HG02798 (cell line): Measurements from ENCODE around the gene BRF1.
"Not testable (repeated sequence)": the region's sequence is repeated elsewhere in the genome, so short reads cannot be mapped to it uniquely, and the experiment has no call there.

ENCODE experiments used
- ATAC-seq: cut with Tn5 transposase; IDR thresholded peaks from one replicate; pipeline ENCODE4 v1.9.1; 2021; ENCODE audit warnings: mild to moderate bottlenecking; ENCODE audit not compliant: unreplicated experiment, poor library complexity

BRF1 gene

GRCh38 chr14:105294142-105294597 lies 6.6 kb downstream of the BRF1 start:
- ATAC-seq, result no peak

DNA sequence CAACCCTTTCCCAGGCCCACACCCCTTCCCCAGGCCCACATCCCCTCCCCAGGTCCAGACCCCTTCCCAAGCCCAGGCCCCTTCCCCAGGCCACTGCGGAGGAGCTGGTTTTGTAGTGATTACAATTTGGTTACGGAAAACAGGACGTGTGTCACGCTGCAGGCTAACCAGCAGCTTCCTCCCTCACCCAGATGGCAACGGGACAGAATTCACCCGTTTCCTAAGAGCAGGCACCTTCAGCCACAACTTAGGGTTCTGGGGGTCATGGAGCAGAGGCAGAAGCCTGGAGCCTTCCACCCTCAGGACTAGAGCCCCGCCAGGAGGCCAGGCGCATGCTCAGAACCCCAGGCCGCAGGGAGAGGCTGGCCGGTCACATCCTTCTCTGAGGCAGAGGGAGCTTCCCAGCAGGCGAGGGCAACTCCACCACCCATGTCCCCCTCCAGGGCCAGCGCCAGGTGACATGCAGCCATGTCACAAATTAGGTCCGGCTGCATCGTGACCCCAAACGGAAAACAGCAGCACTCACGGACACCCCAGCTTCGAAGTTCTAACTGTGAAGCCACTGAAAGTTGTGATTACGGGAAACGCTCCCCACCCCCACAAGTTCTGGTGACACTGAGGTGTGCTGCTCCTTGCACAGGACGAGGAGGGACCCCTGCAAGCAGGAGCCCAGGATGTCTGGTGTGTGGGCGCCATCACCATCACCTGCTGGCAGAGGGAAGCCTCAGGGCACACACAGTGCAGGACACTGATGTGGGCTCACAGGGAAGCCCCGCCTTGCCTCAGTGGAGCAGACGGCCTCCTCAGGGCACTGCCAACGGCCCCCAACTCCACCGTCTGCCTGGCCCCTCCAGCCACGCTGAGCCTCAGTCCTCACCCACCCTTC lies 7.7 kb downstream of the BRF1 start:
- ATAC-seq, result no peak

DNA sequence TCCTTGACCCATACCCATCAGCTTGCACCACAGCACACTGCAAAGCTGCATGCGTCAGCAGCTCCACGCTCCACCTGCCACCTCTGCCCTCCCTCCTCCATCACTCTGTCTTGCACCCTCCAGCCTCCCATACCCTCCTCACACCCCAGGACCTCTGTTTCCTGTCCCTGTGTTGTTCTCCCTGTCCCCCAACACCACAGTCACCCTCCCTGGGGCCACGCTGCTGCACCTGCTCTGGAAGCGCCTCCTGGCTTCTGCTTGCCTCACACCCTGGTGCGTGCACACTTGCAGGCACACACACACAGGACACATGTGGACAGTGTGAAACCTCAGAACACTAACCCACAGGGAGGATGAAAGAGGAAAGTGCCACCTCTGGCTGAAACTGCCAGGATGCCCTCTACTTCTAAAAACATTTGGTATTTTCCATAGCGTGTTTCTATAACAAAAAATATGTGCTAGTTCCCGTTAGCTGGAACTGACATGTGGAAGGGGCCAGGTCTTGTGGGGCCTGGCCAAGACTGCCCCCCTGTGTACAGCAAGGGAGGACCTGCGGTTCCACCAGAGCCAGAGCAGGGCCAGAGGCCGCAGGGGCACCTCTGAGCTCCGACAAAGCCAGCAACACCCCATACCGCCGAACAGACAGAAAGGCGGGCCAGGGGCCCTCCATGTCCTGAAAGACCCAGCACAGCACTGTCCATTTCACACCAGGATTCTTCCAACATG lies 10.0 kb downstream of the BRF1 start:
- ATAC-seq, result no peak

DNA sequence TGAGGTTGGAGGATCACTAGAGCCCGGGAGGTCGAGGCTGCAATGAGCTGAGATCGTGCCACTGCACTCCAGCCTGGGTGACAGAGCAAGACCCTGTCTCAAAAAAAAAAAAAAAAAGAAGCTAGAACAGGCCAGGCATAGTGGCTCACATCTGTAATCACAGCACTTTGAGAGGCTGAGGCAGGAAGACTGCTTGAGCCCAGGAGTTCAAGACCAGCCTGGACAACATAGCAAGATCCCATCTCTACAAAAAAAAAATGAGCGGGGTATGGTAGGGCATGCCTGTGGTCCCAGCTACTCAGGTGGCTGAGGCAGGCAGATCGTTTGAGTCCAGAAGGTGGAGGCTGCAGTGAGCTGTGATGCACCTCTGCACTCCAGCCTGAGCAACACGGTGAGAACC lies 11.9 kb downstream of the BRF1 start:
- ATAC-seq, result not testable (repeated sequence)

- ATAC-seq, result no peak
These were observed 13.3 kb downstream of the BRF1 start for GRCh38 chr14:105287249-105288102.

- no peak for ATAC-seq
These were observed 14.0 kb downstream of the BRF1 start for GRCh38 chr14:105286759-105287144.

- no peak for ATAC-seq
These were observed 15.6 kb downstream of the BRF1 start for GRCh38 chr14:105285174-105285573.

DNA sequence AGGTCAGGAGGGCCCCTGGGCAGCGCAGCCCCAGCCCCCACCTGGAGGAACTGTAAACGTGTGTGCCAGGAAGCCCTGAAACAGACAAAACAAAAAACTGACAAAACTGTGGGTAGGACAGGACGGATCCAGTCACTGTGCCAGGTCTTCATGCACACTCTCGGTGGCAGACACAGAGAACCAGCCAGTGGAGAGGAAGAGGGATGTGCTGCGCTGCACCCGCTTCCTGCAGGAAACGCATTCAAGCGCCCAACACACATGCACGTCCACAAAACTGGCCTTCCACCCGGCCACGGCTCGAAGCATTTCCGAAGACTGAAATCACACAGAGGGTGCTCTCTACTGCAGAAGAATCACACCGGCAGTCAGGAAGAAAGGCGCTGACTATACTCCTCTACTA lies 16.9 kb downstream of the BRF1 start:
- no peak for ATAC-seq

GRCh38 chr14:105283028-105283427 lies 17.8 kb downstream of the BRF1 start:
- ATAC-seq, result no peak

DNA sequence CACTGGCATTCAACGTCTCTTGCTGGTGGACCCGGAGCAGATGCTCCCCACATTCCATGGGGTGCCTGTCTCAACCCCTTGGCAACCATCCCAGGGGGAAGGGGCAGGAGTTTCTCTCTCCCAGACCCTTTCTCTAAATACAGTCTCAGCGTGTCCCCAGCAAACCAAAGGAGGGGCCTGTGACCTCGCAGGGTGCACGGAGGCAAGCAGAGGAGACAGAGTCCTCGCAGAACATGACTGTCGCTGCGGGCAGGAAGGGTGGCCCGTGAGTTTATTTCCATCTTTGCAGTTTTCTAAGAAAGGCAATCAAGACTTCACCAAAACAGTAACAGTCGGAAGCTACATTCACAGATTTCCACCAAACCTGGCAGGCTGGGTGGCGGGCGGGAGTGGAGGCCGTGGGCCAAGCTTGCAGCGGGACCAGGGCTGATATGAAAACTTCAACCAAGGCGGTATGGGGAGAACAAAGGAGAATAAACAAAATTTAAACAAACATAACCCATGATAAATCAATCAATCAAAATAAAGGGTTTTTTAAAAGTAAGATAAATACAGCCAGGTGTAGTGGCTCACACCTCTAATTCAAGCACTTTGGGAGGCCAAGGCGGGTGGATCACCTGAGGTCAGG lies 18.6 kb downstream of the BRF1 start:
- no peak for ATAC-seq

DNA sequence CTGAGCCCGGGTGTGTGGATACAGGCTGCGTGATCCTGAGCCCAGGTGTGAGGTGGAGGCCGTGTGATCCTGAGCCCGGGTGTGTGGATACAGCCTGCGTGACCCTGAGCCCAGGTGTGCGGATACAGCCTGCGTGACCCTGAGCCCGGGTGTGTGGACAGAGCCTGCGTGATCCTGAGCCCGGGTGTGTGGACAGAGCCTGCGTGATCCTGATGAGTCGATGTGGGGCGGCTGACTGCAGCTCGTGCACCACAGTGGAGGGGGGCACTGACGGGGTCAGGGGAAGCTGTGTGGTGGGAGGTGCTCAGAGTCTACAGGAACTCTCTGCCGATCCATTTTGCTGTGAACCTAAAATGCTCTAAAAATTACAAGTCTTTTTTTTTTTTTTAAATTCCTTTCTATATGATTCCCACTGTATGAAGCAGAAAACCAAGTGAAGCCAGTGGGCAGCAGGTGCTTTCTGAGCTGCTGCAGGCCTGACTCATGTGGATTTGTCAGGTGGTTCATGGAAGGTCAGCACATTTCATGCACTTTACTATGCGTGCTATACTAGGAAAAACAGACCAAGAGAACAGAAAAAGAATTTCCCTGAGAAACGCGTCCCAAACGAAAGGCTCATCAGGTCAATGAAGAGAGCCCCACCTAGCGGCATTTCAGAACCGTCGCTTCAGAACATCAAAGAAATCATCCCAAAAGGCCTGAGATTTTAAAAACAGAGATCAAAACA lies 19.3 kb downstream of the BRF1 start:
- no peak for ATAC-seq

DNA sequence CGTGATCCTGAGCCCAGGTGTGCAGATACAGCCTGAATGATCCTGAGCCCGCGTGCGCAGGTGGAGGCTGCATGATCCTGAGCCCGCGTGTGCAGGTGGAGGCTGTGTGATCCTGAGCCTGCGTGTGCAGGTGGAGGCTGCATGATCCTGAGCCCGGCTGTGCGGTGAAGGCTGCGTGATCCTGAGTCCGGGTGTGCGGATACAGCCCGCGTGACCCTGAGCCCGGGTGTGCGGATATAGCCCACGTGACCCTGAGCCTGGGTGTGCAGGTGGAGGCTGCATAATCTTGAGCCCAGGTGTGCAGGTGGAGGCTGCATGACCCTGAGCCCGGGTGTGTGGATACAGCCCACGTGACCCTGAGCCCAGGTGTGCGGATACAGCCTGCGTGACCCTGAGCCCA lies 20.3 kb downstream of the BRF1 start:
- no peak for ATAC-seq

- no peak for ATAC-seq
These were observed 21.0 kb downstream of the BRF1 start for GRCh38 chr14:105279642-105280361.

DNA sequence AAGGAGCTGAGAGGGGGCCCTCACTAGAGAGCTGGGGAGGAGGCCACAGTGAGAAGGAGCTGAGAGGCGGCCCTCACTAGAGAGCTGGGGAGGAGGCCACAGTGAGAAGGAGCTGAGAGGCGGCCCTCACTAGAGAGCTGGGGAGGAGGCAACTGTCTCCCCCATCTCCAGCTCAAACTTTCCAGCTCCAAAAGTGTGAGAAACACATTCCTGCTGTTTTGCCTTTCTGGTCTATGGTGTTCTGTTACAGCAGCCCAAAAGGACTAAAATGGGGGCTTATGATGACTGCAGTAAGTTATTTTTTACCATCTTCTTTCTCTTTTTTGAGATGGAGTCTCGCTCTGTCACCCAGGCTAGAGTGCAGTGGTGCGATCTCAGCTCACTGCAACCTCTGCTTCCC lies 23.4 kb downstream of the BRF1 start:
- not testable (repeated sequence) for ATAC-seq

GRCh38 chr14:105275267-105275946 lies 25.4 kb downstream of the BRF1 start:
- ATAC-seq, result no peak

DNA sequence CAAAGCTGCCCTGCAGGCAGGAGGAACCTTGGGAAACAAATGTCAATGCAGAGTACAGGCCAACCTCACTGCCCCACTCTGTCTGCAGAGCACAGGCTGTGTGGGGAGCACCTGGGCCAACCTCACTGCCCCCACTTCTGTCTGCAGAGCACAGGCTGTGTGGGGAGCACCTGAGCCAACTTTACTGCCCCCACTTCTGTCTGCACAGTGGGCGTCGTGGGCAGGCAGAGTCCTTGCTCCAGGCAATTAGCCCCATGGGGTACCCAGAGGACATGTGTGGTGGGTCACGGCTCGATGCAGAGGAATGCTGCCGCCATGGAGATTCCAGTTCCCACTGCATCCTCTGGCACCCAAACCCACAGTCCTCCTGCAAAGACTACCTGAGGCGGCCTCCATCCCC lies 26.2 kb downstream of the BRF1 start:
- ATAC-seq, result no peak

GRCh38 chr14:105273062-105273461 lies 27.7 kb downstream of the BRF1 start:
- no peak for ATAC-seq

DNA sequence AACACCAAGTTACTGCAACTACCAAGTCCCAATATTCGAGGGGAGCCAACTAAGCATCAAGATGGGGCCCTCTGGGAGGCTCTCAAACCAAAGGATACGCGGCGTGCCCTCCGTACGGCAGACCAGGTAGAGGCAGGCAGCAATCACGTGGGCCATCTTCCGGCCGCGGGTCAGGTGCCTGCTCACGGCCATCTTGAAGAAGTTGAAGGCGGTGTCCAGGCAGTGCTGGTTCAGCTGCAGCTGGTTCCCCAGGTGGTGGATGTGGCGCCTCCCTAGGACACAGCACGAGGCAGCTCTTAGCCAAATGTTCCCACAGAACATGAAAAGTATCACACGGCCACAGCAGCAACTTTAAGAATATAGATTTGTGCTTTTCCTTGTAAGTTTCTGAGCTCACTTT lies 28.2 kb downstream of the BRF1 start:
- no peak for ATAC-seq
